Sigmoid colon (tissue), 7 donors: ENCODE data around the gene ADRB2. TPM values are rescaled to one million over a fixed set of nuclear protein-coding genes. Genes with fewer than 3 reads are reported as not detected.

Experiments used
- DNase-seq: peaks from one replicate; pipeline ENCODE4 v3.0.0-alpha.2; 2019
- H3K27ac ChIP-seq, 4 donors: fragments of 200-600 bp; sonication (generic); one replicate each; pipeline ENCODE4 v1.5.1; 2016 to 2019; ENCODE audit warnings: mild to moderate bottlenecking in 1 of 4
- H3K27me3 ChIP-seq, 3 donors: fragments of 200-600 bp; sonication (generic); one replicate each; pipeline ENCODE4 v1.5.1; 2019; ENCODE audit warnings: mild to moderate bottlenecking in 1 of 3
- H3K36me3 ChIP-seq, 4 donors: fragments of 200-600 bp; sonication (generic); one replicate each; pipeline ENCODE4 v1.5.1; 2016 to 2019
- H3K4me1 ChIP-seq, 4 donors: fragments of 200-600 bp; sonication (generic); one replicate each; pipeline ENCODE4 v1.5.1; 2017 to 2019
- H3K4me3 ChIP-seq, 4 donors: fragments of 200-600 bp; sonication (generic); one replicate each; pipeline ENCODE4 v1.5.1; 2017 to 2019; ENCODE audit warnings: mild to moderate bottlenecking in 2 of 4, moderate library complexity in 1 of 4
- H3K9me3 ChIP-seq, 4 donors: fragments of 200-600 bp in 3 of 4; sonication (generic) in 3 of 4; one replicate each; pipeline versions ENCODE4 v1.5.1 to v1.6.1; 2013 to 2019
- CTCF ChIP-seq, 4 experiments: fragments of 450-650 bp in 3 of 4; fragments of 200-600 bp in 1 of 4; IDR thresholded peaks; one replicate each; pipeline ENCODE4 v1.5.1; 2016 to 2019; ENCODE audit warnings: antibody characterized with exemption in 4 of 4, mild to moderate bottlenecking in 3 of 4, moderate library complexity in 2 of 4
- EP300 ChIP-seq, 4 donors: sonication (generic); formaldehyde crosslinking; IDR thresholded peaks; one replicate each; pipeline ENCODE4 v1.6.1; 2017; ENCODE audit warnings: antibody characterized with exemption in 4 of 4
- POLR2A ChIP-seq, 2 donors: fragments of 450-650 bp; IDR thresholded peaks; one replicate each; pipeline ENCODE4 v1.6.1; 2016; ENCODE audit warnings: antibody characterized with exemption in 2 of 2, mild to moderate bottlenecking in 2 of 2, moderate library complexity in 2 of 2
- POLR2AphosphoS5 ChIP-seq, 4 donors: sonication (generic); formaldehyde crosslinking; IDR thresholded peaks; one replicate each; pipeline ENCODE4 v1.6.1; 2017; ENCODE audit warnings: antibody characterized with exemption in 4 of 4
- WGBS, 2 donors: extraction: QIAGEN DNeasy Blood & Tissue Kit; methylation state at CpG; one replicate each; pipeline ENCODE4 v1.1.7; 2013; 5-methylcytosine and 5-hydroxymethylcytosine counted together
- intact Hi-C: fragments of 100-400 bp; cut with DNase I; formaldehyde crosslinking; loops from one replicate; pipeline ENCODE4 v1.15.1; 2023
- polyA plus RNA-seq, 3 donors: library from polyadenylated mRNA; stranded (reverse); fragments of 200-250 nt; gene quantifications; one replicate each; pipeline ENCODE4 v1.2.3, GENCODE V29; 2013
- total RNA-seq, 4 donors: library from RNA; depleted of rRNA; stranded (reverse); fragments of >200 nt; gene quantifications; one replicate each; pipeline ENCODE4 v1.1.0, GENCODE V29; 2016
- donor health status: healthy with polysubstance abuse.
- donor health status: Bipolar disorder and iron deficiency.
- donor health status: healthy.

The ADRB2 gene
- total and polyA plus RNA-seq, 7 donors: 0.60 to 4.3 (median 2.3) TPM; not detected in 1

DNA sequence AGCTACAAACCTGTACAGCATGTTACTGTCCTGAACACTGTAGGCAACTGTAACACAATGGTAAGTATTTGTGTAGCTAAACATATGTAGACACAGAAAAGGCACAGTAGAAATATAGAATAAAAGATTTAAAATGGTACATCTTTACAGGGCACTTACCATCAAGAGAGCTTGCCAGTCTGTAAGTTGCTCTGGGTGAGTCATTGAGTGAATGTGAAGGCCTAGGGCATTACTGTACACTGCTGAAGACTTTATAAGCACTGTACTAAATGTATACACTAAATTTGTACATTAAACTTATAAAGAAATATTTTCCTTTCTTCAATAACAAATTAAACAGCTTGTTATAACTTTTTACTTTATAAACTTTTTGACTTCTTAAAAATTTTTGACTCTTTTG lies 20.5 kb downstream of the ADRB2 start:
- Histone ChIP-seq H3K27me3 (no peaks in the 10 kb centered on the region), H3K27ac (no peak overlapping the region), H3K9me3 (no peaks in the 10 kb centered on the region), H3K4me1 (no peaks in the 10 kb centered on the region), H3K4me3 (no peak overlapping the region), H3K36me3 (no peaks in the 10 kb centered on the region)
- intact Hi-C loops: no loop called here
- no peak for DNase-seq
- TF ChIP-seq CTCF (IDR thresholded peaks at IDR 0.05): no peak
- no peak for TF ChIP-seq POLR2A (IDR thresholded peaks at IDR 0.05)
- TF ChIP-seq POLR2AphosphoS5 (IDR thresholded peaks at IDR 0.05): no peak
- no peak for TF ChIP-seq EP300 (IDR thresholded peaks at IDR 0.05)

GRCh38 chr5:148847456-148847855 lies 21.0 kb downstream of the ADRB2 start:
- Histone ChIP-seq H3K4me3 (no peak overlapping the region), H3K27ac (no peak overlapping the region), H3K9me3 (no peaks in the 10 kb centered on the region), H3K27me3 (no peaks in the 10 kb centered on the region), H3K4me1 (no peaks in the 10 kb centered on the region), H3K36me3 (no peaks in the 10 kb centered on the region)
- intact Hi-C loops: no loop called here
- DNase-seq: no peak
- no peak for TF ChIP-seq EP300 (IDR thresholded peaks at IDR 0.05)
- no peak for TF ChIP-seq POLR2A (IDR thresholded peaks at IDR 0.05)
- no peak for TF ChIP-seq POLR2AphosphoS5 (IDR thresholded peaks at IDR 0.05)
- TF ChIP-seq CTCF (IDR thresholded peaks at IDR 0.05): no peak
- 88 to 91% methylated on average over 2 of the region's 2 CpGs for WGBS, 2 donors

GRCh38 chr5:148848393-148849031 lies 22.1 kb downstream of the ADRB2 start:
- Histone ChIP-seq H3K9me3 (no peaks in the 10 kb centered on the region), H3K27me3 (no peaks in the 10 kb centered on the region), H3K4me3 (no peak overlapping the region), H3K4me1 (no peaks in the 10 kb centered on the region), H3K36me3 (no peaks in the 10 kb centered on the region), H3K27ac (no peak overlapping the region)
- no peak for DNase-seq
- intact Hi-C loops: no loop called here
- WGBS, 2 donors: 82 to 86% methylated on average over 3 of the region's 3 CpGs
- TF ChIP-seq EP300 (IDR thresholded peaks at IDR 0.05) (no peak), CTCF (IDR thresholded peaks at IDR 0.05) (no peak), POLR2A (IDR thresholded peaks at IDR 0.05) (no peak), POLR2AphosphoS5 (IDR thresholded peaks at IDR 0.05) (no peak)

- H3K4me3 ChIP-seq: no peak overlapping the region
- intact Hi-C loops: no loop called here
- no peaks in the 10 kb centered on the region for H3K27me3 ChIP-seq
- DNase-seq: no peak
- WGBS, 2 donors: 72 to 85% methylated on average over 4 of the region's 4 CpGs
- H3K27ac ChIP-seq: no peak overlapping the region
- TF ChIP-seq CTCF (IDR thresholded peaks at IDR 0.05) (no peak), POLR2AphosphoS5 (IDR thresholded peaks at IDR 0.05) (no peak), POLR2A (IDR thresholded peaks at IDR 0.05) (no peak), EP300 (IDR thresholded peaks at IDR 0.05) (no peak)
- no peaks in the 10 kb centered on the region for H3K9me3 ChIP-seq
- H3K36me3 ChIP-seq: no peaks in the 10 kb centered on the region
- no peaks in the 10 kb centered on the region for H3K4me1 ChIP-seq
Measured at GRCh38 chr5:148849461-148849860, 23.1 kb downstream of the ADRB2 start.

- WGBS, 2 donors: 55 to 71% methylated on average over 2 of the region's 2 CpGs
- H3K36me3 ChIP-seq: no peaks in the 10 kb centered on the region
- no peaks in the 10 kb centered on the region for H3K4me1 ChIP-seq
- no peak for DNase-seq
- H3K27me3 ChIP-seq: no peaks in the 10 kb centered on the region
- H3K9me3 ChIP-seq: no peaks in the 10 kb centered on the region
- intact Hi-C loops: no loop called here
- TF ChIP-seq POLR2AphosphoS5 (IDR thresholded peaks at IDR 0.05): no peak
- TF ChIP-seq POLR2A (IDR thresholded peaks at IDR 0.05): no peak
- TF ChIP-seq EP300 (IDR thresholded peaks at IDR 0.05): no peak
- TF ChIP-seq CTCF (IDR thresholded peaks at IDR 0.05): no peak
- H3K27ac ChIP-seq: no peak overlapping the region
- H3K4me3 ChIP-seq: no peak overlapping the region
Measured at GRCh38 chr5:148850836-148851235, 24.4 kb downstream of the ADRB2 start.
